Uterus (tissue), 4 donors: ENCODE results near the gene SHC4. TPM values are rescaled to one million over a fixed set of nuclear protein-coding genes. Genes with fewer than 3 reads are reported as not detected.

Experiments
- DNase-seq, 2 donors: peaks; one replicate each; pipeline ENCODE4 v3.0.0-alpha.2; 2019 to 2020
- H3K27ac ChIP-seq, 2 donors: fragments of 200-600 bp; sonication (generic); 1 replicate in 1 of 2; 2 replicates in 1 of 2; pipeline ENCODE4 v1.5.1; 2016 to 2018
- H3K27me3 ChIP-seq, 2 donors: fragments of 200-600 bp; sonication (generic); one replicate each; pipeline ENCODE4 v1.5.1; 2018 to 2019; ENCODE audit warnings: control low read depth in 1 of 2
- H3K36me3 ChIP-seq, 2 donors: fragments of 200-600 bp; sonication (generic); one replicate each; pipeline ENCODE4 v1.5.1; 2019; ENCODE audit warnings: control low read depth in 1 of 2
- H3K4me1 ChIP-seq, 2 donors: fragments of 200-600 bp; sonication (generic); one replicate each; pipeline ENCODE4 v1.5.1; 2018 to 2019; ENCODE audit warnings: control low read depth in 1 of 2
- H3K4me3 ChIP-seq, 2 donors: fragments of 200-600 bp; sonication (generic); 1 replicate in 1 of 2; 2 replicates in 1 of 2; pipeline ENCODE4 v1.5.1; 2018 to 2019; ENCODE audit warnings: mild to moderate bottlenecking in 1 of 2
- H3K9me3 ChIP-seq, 2 donors: fragments of 200-600 bp; sonication (generic); one replicate each; pipeline ENCODE4 v1.5.1; 2019; ENCODE audit warnings: control low read depth in 1 of 2
- POLR2A ChIP-seq, 2 donors: fragments of 450-650 bp; IDR thresholded peaks; one replicate each; pipeline ENCODE4 v1.6.1; 2016; ENCODE audit warnings: antibody characterized with exemption in 2 of 2, mild to moderate bottlenecking in 1 of 2, moderate library complexity in 1 of 2
- intact Hi-C: fragments of 100-400 bp; cut with DNase I; formaldehyde crosslinking; loops from one replicate; pipeline ENCODE4 v1.15.1; 2023; ENCODE audit warnings: low total_unique reads
- total RNA-seq, 4 donors: library from RNA; depleted of rRNA in 3 of 4; stranded (reverse); fragments of >200 nt in 3 of 4; gene quantifications; one replicate each; pipeline versions ENCODE4 v1.1.0 to v1.2.4, GENCODE V29; 2014 to 2023
- TF ChIP-seq, protein P1 (sequence below), 4 experiments: fragments of 200-600 bp in 2 of 4; fragments of 450-650 bp in 2 of 4; sonication (generic) in 2 of 4; IDR thresholded peaks; one replicate each; pipeline ENCODE4 v1.5.1; 2016 to 2019; ENCODE audit warnings: antibody characterized with exemption in 4 of 4, mild to moderate bottlenecking in 2 of 4, moderate library complexity in 1 of 4
- donor health status: DM: yes; HTN: yes; CAD: no.

The SHC4 gene
- total RNA-seq, 4 donors from 2014 or later = 0.88 to 6.8 (median 5.0) TPM; not detected in 1

DNA sequence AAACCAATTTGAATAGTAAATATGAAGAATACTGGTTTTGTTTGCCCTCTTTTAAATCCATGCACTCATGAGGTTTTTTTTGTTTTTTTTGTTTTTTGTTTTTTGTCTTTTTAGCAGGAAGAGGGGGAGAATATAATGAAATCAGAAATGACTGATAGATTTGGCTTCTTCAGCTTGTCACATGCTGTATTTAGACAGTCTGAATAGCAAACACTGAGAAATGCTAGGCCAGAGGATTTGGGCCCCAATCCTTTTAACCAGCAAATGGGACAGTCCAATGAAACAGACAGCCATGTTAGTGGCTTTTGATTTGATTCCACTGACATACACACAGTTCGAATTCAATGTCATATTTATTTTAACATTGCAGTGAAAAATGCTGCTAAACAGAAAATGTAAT lies 138.6 kb downstream of the SHC4 start:
- Histone ChIP-seq H3K4me3 (no peak overlapping the region), H3K27me3 (no peaks in the 10 kb centered on the region), H3K27ac (no peak overlapping the region), H3K36me3 (no peaks in the 10 kb centered on the region), H3K9me3 (no peaks in the 10 kb centered on the region), H3K4me1 (no peaks in the 10 kb centered on the region)
- no peak for DNase-seq
- intact Hi-C loops = no loop called here
- TF ChIP-seq POLR2A (IDR thresholded peaks at IDR 0.05) = no peak
- TF ChIP-seq, protein P1, sequence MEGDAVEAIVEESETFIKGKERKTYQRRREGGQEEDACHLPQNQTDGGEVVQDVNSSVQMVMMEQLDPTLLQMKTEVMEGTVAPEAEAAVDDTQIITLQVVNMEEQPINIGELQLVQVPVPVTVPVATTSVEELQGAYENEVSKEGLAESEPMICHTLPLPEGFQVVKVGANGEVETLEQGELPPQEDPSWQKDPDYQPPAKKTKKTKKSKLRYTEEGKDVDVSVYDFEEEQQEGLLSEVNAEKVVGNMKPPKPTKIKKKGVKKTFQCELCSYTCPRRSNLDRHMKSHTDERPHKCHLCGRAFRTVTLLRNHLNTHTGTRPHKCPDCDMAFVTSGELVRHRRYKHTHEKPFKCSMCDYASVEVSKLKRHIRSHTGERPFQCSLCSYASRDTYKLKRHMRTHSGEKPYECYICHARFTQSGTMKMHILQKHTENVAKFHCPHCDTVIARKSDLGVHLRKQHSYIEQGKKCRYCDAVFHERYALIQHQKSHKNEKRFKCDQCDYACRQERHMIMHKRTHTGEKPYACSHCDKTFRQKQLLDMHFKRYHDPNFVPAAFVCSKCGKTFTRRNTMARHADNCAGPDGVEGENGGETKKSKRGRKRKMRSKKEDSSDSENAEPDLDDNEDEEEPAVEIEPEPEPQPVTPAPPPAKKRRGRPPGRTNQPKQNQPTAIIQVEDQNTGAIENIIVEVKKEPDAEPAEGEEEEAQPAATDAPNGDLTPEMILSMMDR (IDR thresholded peaks at IDR 0.05) = no peak

DNA sequence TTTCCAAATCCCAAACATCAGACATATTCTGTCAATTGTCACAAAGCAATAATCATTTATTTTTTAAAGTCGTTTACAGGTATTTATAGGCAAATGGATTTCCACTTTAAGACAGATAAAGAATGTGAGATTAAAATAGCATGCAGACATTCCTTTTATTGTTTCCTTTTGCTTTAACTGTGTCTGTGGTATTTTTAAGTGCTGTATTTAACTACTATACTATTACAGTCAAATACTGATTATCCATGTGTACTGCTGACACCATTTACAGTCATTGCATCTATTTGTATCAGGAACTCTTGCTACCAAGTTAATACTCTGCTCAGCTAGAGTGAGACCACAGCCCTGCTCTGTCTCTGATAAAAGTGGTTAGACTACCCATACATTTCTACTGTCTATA lies 140.0 kb downstream of the SHC4 start:
- Histone ChIP-seq H3K36me3 (no peaks in the 10 kb centered on the region), H3K4me3 (no peak overlapping the region), H3K9me3 (no peaks in the 10 kb centered on the region), H3K27ac (no peak overlapping the region), H3K27me3 (no peaks in the 10 kb centered on the region), H3K4me1 (no peaks in the 10 kb centered on the region)
- no peak for DNase-seq
- intact Hi-C loops = no loop called here
- TF ChIP-seq, protein P1 (IDR thresholded peaks at IDR 0.05) = no peak
- TF ChIP-seq POLR2A (IDR thresholded peaks at IDR 0.05) = no peak

DNA sequence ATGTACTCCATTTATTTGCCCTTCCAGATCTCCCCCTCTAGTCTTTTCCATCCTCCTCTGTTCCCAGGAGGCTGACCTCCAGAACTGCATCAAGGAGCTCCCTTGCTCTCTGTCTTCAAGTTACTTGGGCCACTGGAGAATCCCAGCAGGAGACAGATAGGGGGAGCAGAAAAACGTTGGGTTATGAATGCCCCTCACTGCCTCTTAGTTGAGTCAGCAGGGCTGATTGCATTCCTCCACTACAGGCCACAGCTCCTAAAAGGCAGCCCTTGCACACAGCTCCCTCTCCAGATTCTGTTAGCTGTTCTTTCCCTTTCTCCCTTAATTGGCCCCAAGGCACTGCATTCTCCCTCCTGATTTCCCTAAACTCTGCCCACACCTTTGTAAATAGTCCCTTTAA lies 140.5 kb downstream of the SHC4 start:
- H3K9me3 ChIP-seq = no peaks in the 10 kb centered on the region
- no peak overlapping the region for H3K27ac ChIP-seq
- intact Hi-C loops = no loop called here
- no peak for TF ChIP-seq POLR2A (IDR thresholded peaks at IDR 0.05)
- TF ChIP-seq, protein P1 (IDR thresholded peaks at IDR 0.05) = no peak
- no peak overlapping the region for H3K4me3 ChIP-seq
- no peaks in the 10 kb centered on the region for H3K36me3 ChIP-seq
- DNase-seq = no peak
- H3K27me3 ChIP-seq = no peaks in the 10 kb centered on the region
- H3K4me1 ChIP-seq = no peaks in the 10 kb centered on the region

DNA sequence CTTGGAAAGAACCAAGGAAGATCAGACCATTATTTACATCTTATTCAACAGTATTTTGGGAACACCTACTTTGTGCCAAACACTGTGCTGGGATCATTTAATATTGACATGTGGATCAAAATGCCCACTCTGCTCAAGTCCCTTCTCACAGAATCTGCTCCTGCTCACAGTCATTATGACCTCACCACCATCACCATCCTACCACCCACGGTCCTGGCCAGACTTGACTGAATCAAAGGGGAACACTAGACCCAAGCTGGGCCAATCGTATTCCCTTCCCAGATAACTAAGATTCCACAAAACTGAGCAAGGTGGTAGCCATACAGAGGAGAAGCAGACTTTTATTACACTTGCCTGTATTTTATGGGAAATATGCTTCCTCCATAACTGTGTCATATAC lies 149.4 kb downstream of the SHC4 start:
- no peak overlapping the region for H3K4me3 ChIP-seq
- TF ChIP-seq, protein P1 (IDR thresholded peaks at IDR 0.05) = no peak
- H3K4me1 ChIP-seq = no peaks in the 10 kb centered on the region
- H3K9me3 ChIP-seq = no peaks in the 10 kb centered on the region
- H3K27ac ChIP-seq = no peak overlapping the region
- DNase-seq = no peak
- H3K27me3 ChIP-seq = no peaks in the 10 kb centered on the region
- intact Hi-C loops = no loop called here
- H3K36me3 ChIP-seq = no peaks in the 10 kb centered on the region

DNA sequence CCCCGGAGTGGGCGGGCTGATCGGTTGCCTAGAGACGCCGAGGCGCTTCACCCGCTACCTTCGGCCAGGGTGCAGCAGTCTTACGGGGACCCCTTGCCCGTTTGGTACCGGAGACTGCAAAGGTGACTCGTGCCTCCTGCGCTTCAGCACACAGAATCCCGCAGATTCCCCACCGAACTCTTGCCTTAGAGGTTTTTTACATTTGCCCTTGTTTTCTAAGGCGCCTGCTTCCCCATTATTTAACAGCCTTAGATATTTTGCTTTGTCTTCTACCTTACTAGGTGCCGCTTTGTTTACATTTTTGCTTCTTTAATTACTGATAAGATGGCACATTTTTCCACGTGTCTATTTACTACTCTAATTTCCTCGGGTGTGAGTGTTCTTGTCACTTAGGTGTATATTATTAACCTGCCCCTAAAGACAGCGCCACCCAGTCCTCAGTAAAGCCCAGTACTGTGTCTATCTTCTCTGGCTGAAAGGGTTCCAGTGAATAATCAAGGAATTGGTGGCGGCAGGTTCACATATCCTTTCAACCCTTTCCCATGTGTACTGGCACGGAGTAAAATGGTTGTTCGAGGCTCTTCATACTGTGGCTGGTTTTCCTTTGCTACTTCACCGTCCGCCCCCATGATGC lies 152.3 kb downstream of the SHC4 start:
- no peak for TF ChIP-seq POLR2A (IDR thresholded peaks at IDR 0.05)
- TF ChIP-seq, protein P1 (IDR thresholded peaks at IDR 0.05) = peak in 1 of 4 experiments; percentile 1
- H3K27me3 ChIP-seq = no peaks in the 10 kb centered on the region
- no peaks in the 10 kb centered on the region for H3K4me1 ChIP-seq
- DNase-seq = no peak
- peak overlapping the region; percentile 90 to 94 for H3K4me3 ChIP-seq
- intact Hi-C loops = no loop called here
- H3K9me3 ChIP-seq = no peaks in the 10 kb centered on the region
- no peaks in the 10 kb centered on the region for H3K36me3 ChIP-seq
- no peak overlapping the region for H3K27ac ChIP-seq
